ENCODE results near the gene TEAD1. TPM values are rescaled to one million over a fixed set of nuclear protein-coding genes. Genes with fewer than 3 reads are reported as not detected.

The TEAD1 gene
- total RNA-seq, 1 donor from 2014 or later = 17.6 TPM

DNA sequence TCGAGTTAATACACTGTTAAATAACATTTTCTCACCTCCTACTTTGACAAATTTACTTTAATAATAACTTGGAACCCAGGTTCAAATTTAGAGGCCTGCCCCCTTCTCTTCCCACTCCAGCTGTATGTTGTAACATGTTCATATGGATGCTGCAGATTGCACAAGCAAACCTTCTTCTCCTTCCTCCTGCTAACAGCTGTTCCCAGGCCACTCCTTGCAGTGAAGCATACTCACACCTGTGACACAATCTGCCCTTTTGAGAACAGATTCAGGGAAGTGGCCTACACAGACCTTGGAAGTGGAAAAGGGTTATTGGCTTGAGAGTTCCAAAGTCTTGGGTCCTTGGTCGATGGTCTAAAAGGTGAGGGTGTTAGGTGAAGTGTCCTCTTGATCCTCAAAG is 131.9 kb downstream of the TEAD1 start:
- no peak overlapping the region for H3K4me3 ChIP-seq (ENCODE audit: low read depth, low read length)
- H3K27me3 ChIP-seq (ENCODE audit: control insufficient read depth, insufficient read depth, low read length) = no peaks in the 10 kb centered on the region
- no peaks in the 10 kb centered on the region for H3K36me3 ChIP-seq (ENCODE audit: control insufficient read depth, insufficient read depth, low read length)
- FAIRE-seq (peak; percentile 28), DNase-seq (ENCODE audit: low read depth) (peak; percentile 91)
- TF ChIP-seq, protein P1, sequence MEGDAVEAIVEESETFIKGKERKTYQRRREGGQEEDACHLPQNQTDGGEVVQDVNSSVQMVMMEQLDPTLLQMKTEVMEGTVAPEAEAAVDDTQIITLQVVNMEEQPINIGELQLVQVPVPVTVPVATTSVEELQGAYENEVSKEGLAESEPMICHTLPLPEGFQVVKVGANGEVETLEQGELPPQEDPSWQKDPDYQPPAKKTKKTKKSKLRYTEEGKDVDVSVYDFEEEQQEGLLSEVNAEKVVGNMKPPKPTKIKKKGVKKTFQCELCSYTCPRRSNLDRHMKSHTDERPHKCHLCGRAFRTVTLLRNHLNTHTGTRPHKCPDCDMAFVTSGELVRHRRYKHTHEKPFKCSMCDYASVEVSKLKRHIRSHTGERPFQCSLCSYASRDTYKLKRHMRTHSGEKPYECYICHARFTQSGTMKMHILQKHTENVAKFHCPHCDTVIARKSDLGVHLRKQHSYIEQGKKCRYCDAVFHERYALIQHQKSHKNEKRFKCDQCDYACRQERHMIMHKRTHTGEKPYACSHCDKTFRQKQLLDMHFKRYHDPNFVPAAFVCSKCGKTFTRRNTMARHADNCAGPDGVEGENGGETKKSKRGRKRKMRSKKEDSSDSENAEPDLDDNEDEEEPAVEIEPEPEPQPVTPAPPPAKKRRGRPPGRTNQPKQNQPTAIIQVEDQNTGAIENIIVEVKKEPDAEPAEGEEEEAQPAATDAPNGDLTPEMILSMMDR (IDR thresholded peaks at IDR 0.05; ENCODE audit: insufficient read depth, low read length, severe bottlenecking) = no peak

DNA sequence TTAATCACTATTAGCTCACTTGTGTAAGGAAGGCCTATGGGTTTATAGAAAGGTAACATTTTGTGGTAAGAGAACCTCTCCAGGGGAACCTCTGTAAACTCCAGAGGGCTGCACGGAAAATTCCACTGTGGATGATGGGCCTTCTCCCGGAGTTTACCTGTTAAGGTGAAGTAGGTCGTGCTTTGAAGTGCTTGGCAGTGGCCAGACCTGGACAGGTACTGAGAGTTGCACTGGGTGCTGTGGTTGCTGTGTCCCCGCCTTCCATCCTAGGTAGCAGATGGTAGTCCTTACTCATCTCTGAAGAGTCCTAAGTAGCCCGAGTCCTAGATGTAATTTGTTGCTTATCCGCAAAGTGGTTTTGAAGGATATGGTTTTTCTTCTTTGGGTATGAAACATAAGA is 133.4 kb downstream of the TEAD1 start:
- TF ChIP-seq, protein P1 (IDR thresholded peaks at IDR 0.05; ENCODE audit: insufficient read depth, low read length, severe bottlenecking) = no peak
- H3K4me3 ChIP-seq (ENCODE audit: low read depth, low read length) = no peak overlapping the region
- DNase-seq (ENCODE audit: low read depth) = no peak
- H3K36me3 ChIP-seq (ENCODE audit: control insufficient read depth, insufficient read depth, low read length) = no peaks in the 10 kb centered on the region
- no peaks in the 10 kb centered on the region for H3K27me3 ChIP-seq (ENCODE audit: control insufficient read depth, insufficient read depth, low read length)
- no peak for FAIRE-seq

DNA sequence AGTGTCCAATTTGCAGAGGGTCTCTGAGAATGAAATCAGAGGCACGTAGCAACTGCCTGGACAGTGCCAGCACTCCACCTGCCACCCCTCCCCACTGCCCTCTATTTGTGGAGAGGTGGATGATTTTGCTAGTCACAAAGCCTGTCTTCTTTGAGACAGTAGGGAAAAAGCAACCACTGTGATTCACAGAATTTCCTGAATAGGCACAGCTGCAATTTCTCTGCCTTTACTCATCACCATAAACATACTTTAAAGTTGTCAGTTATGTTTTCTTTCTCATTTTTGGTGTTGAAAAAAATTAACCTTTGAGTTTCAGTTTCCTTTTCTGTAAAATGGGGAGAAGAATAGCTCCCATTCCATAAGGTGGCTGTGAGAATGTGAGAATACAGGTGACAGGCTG is 134.3 kb downstream of the TEAD1 start:
- H3K27me3 ChIP-seq (ENCODE audit: control insufficient read depth, insufficient read depth, low read length) = no peaks in the 10 kb centered on the region
- H3K36me3 ChIP-seq (ENCODE audit: control insufficient read depth, insufficient read depth, low read length) = no peaks in the 10 kb centered on the region
- no peak for FAIRE-seq
- DNase-seq (ENCODE audit: low read depth) = peak; percentile 63
- TF ChIP-seq, protein P1 (IDR thresholded peaks at IDR 0.05; ENCODE audit: insufficient read depth, low read length, severe bottlenecking) = no peak
- H3K4me3 ChIP-seq (ENCODE audit: low read depth, low read length) = no peak overlapping the region

DNA sequence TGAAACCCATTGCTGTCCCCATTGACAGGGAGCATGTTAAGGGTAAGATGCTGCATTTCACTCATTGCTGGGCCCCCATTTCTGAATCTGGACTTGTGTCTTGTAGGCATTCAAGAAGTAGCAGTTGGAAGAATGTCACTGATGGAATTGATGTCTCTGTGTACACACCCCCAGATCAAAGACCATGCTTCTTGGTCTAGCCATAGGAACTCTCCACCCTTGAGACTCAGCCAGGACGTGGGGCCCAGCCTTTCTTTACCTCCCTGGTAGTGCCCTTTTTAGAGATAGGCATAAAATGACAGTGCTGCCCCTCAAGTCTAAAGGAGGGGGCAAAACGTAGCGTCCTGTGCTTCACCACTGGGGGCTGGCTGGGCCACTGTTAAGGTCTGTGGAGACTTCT is 135.1 kb downstream of the TEAD1 start:
- no peak for FAIRE-seq
- Histone ChIP-seq H3K27me3 (ENCODE audit: control insufficient read depth, insufficient read depth, low read length) (no peaks in the 10 kb centered on the region), H3K4me3 (ENCODE audit: low read depth, low read length) (no peak overlapping the region), H3K36me3 (ENCODE audit: control insufficient read depth, insufficient read depth, low read length) (no peaks in the 10 kb centered on the region)
- TF ChIP-seq, protein P1 (IDR thresholded peaks at IDR 0.05; ENCODE audit: insufficient read depth, low read length, severe bottlenecking) = no peak
- no peak for DNase-seq (ENCODE audit: low read depth)

DNA sequence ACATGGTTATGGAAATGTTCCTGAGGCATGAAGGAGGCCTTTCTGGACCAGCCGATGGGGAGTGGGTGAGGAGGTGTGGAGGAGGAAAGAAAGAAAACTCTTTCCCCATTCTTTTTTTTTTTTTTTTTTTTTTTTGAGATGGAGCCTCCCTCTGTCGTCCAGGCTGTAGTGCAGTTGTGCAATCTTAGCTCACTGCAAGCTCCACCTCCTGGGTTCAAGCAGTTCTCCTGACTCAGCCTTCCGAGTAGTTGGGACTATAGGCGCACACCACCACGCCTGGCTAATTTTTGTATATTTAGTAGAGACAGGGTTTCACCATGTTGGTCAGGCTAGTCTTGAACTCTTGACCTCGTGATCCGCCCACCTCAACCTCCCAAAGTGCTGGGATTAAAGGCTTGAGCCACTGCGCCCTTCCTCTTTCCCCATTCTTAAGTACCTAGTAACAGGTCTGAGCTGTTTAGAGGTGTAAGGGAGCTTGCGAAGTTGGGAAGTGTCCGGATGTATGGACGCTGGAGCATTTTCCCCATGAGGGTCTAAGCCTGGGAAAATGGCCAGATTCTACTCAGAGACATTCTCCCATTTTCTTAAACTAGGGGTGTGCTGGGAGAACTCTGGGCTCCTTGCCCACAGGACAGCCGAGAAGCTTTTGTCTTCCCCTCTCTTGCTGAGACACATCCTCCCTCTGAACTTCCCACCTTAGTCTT is 135.8 kb downstream of the TEAD1 start:
- Histone ChIP-seq H3K4me3 (ENCODE audit: low read depth, low read length) (no peak overlapping the region), H3K36me3 (ENCODE audit: control insufficient read depth, insufficient read depth, low read length) (no peaks in the 10 kb centered on the region), H3K27me3 (ENCODE audit: control insufficient read depth, insufficient read depth, low read length) (no peaks in the 10 kb centered on the region)
- TF ChIP-seq, protein P1 (IDR thresholded peaks at IDR 0.05; ENCODE audit: insufficient read depth, low read length, severe bottlenecking) = no peak
- FAIRE-seq (no peak), DNase-seq (ENCODE audit: low read depth) (peak; percentile 75)

DNA sequence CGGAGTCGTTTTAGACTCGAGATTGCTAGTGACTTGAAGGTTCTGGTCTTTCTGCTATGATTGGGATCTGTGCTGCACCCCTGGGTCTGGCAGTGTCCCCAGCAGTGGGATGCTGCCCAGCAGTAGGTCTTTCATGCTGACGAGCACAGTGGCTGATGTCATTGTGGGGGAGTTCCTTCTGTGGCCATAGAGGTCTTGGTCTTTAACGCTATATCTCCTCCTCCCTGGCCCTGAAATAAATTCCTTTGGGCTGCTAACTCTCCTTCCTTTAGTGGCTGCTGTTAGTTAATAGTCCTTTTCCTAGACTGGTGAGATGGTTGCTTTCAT is 136.3 kb downstream of the TEAD1 start:
- FAIRE-seq (no peak), DNase-seq (ENCODE audit: low read depth) (no peak)
- H3K4me3 ChIP-seq (ENCODE audit: low read depth, low read length) = no peak overlapping the region
- no peaks in the 10 kb centered on the region for H3K27me3 ChIP-seq (ENCODE audit: control insufficient read depth, insufficient read depth, low read length)
- no peaks in the 10 kb centered on the region for H3K36me3 ChIP-seq (ENCODE audit: control insufficient read depth, insufficient read depth, low read length)
- TF ChIP-seq, protein P1 (IDR thresholded peaks at IDR 0.05; ENCODE audit: insufficient read depth, low read length, severe bottlenecking) = no peak

Data from bronchial epithelial cell (primary cell).